Activated CD4-positive, alpha-beta T cell treated with anti-CD3 and anti-CD28 coated beads for 4 hours (primary cell): ENCODE measurements around the gene RAB30.

Experiments
- DNase-seq, 2 donors: peaks; one replicate each; pipeline ENCODE4 v3.0.0-alpha.2; 2020

The RAB30 gene, protein sequence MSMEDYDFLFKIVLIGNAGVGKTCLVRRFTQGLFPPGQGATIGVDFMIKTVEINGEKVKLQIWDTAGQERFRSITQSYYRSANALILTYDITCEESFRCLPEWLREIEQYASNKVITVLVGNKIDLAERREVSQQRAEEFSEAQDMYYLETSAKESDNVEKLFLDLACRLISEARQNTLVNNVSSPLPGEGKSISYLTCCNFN

DNA sequence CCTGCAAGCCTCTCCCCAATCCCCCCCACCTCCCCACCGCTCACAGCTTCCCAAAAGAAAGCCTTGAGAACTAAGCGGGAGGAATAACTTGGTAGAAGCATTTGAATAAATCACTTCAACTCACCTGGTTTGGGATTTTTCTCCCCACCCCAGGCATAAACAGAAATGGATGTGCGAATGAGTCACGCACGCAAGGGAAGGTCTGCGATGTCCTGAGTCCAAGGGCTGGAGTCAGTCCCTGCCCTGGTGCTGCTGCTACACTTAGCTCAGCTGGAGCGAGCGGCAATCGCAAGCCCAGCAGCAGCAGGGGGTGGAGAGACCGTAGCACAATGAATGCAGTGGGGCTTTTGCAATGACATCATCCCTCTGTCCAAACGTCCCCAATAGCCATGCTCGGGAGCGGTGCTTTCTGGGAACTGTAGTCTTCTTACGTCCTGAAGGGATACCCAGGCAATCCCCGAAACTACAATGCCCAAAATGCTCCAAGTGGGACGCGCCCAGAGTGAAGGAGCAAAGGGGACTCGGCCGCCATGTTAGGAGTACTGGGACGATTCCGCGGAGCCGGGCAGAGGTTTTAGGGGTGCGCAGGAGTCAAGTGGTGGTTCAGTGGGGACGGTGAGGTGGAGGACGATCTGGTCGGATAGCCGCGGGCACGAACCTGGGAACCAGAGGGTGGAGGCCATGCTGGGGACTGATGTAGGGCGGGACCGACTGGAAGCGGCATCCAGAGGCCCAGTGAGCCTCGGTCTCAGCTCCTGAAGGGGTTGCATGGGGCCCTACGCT, at the start of gene RAB30:
Gene RAB30, minus strand, starts transcription at position 331 of the 783 bp plus-strand sequence. CDS start 74,581 bp downstream, outside the sequence.
- DNase-seq = peak; percentile 91 to 94

GRCh38 chr11:83120327-83120726, 48.6 kb upstream of the RAB30 start:
- DNase-seq = no peak

DNA sequence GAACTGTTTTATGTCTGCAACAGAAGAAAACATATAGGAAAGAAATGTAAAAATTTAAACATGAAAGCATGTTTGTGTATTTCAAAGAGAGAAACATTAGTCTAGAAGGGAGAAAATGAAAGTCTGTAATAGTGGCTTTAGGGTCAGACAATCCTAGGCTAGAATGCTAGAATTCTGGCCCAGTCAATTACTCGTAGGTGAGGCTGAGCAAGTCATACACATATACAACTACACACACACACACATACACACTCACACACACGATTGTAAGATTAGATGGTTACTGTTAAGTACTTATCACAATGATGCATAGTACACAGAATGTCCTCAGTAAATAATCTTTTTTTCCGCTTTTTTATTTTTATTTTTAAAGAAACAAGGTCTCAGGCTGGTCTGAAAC, 47.5 kb upstream of the RAB30 start:
- DNase-seq = no peak

GRCh38 chr11:83118814-83119213, 47.1 kb upstream of the RAB30 start:
- no peak for DNase-seq

- DNase-seq = no peak
Observed at GRCh38 chr11:83116015-83116641, 44.4 kb upstream of the RAB30 start.

DNA sequence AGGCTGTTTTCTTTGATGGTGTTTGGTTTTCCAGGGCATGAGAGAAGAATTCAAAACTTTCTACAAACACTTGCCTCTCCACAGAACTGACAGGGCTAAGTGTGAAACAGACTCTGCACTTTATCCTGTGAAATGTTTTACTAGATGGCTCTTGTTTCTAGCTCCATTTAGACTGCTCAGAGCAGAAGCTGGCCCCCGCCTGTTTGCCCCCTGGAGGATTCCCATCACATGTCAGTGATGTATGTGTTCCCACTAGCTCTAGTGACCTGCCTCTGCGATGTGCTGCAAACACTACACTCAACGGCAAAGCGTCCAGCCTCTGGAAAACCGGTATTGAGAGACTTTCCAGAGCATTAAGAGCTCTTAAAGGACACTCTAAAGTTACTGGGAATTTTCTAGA, 43.9 kb upstream of the RAB30 start:
- DNase-seq = no peak

- DNase-seq = no peak
Observed at GRCh38 chr11:83115026-83115425, 43.3 kb upstream of the RAB30 start.

DNA sequence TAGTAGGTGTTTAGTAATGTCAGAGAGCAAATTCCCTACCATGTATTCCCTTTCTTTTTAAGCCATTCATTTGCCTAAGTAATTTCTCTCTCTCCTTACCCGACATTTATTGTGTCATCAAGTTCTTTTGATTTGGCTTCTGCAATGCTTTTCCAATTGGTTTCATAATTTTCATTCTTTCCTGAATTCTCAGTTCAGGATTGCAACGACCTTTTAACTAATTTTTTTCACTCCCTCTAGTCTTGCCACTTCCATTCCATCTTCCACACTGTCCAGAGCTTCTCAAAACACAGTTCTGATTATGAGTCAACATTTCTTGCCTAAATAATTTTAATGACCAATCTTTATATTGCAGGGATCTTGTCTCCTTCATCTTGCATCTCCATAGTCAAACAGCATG, 41.2 kb upstream of the RAB30 start:
- no peak for DNase-seq

- no peak for DNase-seq
Observed at GRCh38 chr11:83105168-83105567, 33.5 kb upstream of the RAB30 start.

DNA sequence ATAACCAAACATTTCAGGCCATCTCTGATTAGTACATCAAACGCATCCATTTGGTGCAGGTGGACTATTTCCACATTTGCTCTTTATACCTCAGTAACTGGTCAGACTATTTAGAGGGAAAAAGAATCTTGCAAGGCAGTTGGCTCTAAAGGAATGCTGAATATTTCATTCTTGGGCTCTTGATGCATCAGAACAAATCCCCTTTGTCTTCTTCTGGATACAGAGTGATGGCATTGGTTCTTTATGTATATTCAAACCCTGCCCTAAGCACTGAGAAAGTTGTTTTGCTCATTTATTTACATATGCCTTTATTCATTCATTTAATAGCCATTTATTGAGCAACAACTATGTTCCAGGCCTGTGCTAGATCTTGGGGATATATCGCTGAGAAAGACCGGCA, 31.1 kb upstream of the RAB30 start:
- DNase-seq = no peak

- DNase-seq = no peak
Observed at GRCh38 chr11:83097429-83098075, 25.9 kb upstream of the RAB30 start.

GRCh38 chr11:83093634-83094033, 21.9 kb upstream of the RAB30 start:
- no peak for DNase-seq

DNA sequence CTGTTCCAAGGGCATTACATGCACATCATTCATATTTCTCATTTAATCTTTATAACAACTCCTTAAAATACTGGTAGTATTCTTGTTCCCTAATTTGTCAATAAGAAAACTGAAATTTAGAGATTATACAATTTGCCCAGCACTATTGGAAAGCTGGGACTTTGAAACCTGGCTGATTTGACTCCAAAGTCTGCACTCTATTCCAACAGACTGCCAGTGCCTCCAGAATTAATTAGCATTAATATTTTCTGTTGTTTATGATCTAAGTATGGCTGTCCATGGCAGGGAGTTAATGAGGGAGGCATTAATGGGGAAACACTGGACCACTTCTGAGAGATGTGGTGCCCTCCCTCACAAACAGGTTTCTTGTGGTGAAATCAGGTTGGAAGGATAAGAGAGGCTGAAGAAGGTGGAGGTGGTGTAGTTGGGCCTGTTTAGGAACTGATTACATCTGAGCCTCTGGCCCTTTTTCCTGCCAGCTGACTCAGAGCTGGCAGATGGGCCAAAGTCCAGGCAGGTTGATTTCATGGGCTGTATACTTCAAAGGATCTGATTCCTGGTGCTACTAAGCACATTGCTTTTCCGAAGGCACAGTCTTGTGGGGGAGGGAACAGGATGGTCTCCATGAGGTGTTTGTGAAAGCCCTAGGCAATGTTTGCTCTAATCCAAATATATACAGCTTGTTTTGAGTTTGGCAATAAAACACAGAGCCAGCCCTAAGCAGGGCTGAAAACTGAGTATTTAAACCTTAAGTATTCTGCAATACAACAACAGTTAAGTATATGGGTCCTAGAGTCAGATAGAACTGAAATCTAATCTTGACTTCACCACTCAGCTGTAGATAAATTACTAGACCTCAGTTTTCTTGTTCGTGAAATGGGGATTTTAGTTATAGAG, 21.0 kb upstream of the RAB30 start:
- DNase-seq = no peak

- no peak for DNase-seq
Observed at GRCh38 chr11:83088965-83089364, 17.3 kb upstream of the RAB30 start.

DNA sequence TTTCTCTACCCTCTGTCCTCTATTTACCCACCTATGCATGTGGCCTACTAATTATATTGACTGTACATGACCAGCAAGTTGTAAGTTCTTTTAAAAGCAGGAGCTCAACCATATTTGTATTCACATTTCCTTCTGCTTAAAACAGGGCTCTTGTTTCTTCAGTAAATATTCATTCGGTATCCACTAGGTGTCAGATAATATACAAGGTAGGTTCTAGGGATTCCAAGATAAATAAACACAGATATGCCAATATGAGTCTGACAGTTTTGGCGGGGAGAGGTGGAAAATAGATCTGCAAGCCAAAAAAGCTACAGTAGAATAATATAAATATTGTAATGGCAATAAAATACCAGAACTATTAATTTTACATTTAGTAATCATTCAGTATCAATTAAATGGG, 15.3 kb upstream of the RAB30 start:
- DNase-seq = no peak

GRCh38 chr11:83079820-83080219, 8.1 kb upstream of the RAB30 start:
- DNase-seq = no peak

DNA sequence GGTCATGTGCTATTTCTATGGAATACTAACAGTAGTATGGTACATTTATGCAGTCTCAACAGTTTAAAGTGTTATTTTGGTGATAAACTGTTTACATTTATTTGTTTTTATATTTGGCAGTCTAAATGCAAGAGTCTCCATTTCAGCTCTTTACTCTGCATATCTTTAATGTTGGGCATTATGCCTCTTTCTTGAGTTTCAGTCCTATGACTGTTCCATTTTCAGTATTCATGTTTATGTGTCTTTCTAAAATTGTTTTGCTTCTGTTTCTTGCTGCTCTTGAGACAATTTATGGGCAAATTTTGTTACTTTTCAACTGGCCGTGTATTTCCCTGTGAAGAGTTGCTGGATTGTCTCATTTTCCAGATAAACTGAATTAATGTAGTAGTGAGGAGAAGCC, 6.6 kb upstream of the RAB30 start:
- no peak for DNase-seq

DNA sequence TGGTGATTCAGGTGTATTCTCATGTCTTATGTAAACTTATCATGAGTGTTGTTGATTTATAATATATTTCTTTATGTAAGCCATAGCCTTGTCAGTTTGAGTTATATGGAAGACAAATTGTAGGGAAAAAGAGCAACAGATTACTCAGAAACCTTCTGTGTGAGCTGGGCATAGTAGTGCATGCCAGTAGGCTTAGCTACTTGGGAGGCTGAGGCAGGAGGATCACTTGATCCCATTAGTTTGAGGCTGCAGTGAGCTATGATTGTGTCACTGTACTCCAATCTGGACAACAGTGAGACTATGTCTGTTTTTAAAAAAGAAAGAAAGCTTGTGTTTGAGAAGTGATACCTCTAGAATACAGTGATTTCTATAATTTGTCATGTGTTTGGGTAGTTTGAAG, 2.2 kb upstream of the RAB30 start:
- DNase-seq = no peak

DNA sequence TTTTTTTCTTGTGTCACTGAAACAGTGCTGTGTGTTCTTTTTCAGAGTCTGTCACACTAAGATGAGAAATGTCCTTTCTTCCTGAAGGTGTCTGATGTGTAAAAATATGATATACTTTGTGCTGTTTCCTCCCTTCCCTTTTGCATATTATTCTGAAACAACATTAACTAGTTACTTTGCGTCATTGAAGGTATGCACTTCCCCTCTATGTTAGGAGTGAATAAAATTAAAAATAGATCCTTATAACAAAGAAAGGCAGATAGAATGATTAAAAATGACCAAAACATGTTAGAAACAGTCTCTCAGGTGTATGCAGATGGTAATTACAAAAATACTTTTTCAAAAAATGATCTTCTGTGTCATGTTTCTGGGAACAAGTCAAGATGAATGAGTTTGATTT, 1.6 kb upstream of the RAB30 start:
- no peak for DNase-seq

GRCh38 chr11:83072350-83073242, 899 bp upstream of the RAB30 start:
- no peak for DNase-seq

DNA sequence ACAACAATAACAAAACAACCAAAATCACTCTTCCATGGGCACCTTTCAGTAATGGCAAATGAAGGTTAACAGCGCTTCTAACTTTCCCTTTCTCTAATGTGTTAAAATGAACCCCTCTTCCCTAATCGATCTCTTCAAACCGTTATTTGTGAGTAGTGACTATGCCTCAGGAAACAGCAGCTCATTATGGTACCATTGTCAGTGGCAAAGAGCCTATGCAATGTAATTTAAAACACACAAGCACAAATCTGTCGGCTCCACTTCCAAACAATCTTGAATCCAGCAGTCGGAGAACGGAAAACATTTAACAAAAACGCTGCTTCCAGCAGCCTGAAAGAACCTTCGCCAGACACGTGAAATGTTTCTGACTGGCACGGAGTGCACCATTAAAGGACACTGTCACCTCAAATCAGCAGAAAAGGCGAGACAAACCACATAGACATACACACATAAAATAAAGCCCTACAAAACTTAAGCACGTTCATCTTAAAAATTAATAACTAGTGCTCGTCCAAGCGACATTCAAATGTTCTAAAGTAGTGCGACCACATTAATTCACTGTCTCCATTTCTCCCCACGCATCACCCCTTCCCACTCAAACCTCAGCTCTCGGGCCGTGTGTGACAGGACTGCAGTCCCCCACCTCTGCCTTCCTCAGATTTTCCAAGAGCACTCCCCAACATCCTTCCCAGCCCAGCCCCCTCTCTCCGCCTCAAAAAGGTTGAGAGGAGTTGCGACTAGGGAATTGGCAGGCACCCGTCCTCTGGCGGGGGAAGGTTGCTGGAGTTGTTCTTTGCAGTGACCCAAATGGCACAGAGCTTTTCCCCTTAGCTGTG, 748 bp downstream of the RAB30 start:
- peak; percentile 18 to 27 for DNase-seq
